ENCODE measurements around the gene TIAM1. TPM values are rescaled to one million over a fixed set of nuclear protein-coding genes. Genes with fewer than 3 reads are reported as not detected.

The TIAM1 gene
- total RNA-seq, 1 donor from 2014 or later, result 16.7 TPM

DNA sequence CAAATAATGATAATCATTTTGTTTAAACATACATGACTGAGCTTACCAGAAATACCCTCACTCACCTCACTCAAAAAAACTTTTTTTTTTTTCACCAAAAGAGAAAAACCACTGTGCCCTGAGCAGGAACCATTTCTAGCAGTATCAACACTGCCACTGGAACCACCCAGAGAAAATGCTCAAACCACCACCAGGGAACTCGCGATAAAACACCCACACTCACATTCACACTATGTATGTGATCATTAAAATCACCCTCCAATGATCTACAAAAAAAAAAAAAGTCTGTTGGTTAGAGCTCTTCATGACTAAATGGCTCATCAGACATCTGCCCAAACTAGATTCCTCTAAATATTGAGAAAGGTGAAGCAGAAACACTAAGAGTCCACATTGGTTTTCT lies 11.5 kb downstream of the TIAM1 start:
- Mint-ChIP-seq H3K36me3 (ENCODE audit: unreplicated experiment) (peaks cover 3% of the 10 kb centered on the region), H3K27me3 (ENCODE audit: unreplicated experiment) (no peaks in the 10 kb centered on the region), H3K4me1 (ENCODE audit: unreplicated experiment) (peaks cover 30% of the 10 kb centered on the region), H3K9me3 (ENCODE audit: unreplicated experiment) (peaks cover 5% of the 10 kb centered on the region), H3K27ac (ENCODE audit: unreplicated experiment) (no peak overlapping the region), H3K4me3 (ENCODE audit: unreplicated experiment) (no peak overlapping the region)
- TF ChIP-seq, protein P1, sequence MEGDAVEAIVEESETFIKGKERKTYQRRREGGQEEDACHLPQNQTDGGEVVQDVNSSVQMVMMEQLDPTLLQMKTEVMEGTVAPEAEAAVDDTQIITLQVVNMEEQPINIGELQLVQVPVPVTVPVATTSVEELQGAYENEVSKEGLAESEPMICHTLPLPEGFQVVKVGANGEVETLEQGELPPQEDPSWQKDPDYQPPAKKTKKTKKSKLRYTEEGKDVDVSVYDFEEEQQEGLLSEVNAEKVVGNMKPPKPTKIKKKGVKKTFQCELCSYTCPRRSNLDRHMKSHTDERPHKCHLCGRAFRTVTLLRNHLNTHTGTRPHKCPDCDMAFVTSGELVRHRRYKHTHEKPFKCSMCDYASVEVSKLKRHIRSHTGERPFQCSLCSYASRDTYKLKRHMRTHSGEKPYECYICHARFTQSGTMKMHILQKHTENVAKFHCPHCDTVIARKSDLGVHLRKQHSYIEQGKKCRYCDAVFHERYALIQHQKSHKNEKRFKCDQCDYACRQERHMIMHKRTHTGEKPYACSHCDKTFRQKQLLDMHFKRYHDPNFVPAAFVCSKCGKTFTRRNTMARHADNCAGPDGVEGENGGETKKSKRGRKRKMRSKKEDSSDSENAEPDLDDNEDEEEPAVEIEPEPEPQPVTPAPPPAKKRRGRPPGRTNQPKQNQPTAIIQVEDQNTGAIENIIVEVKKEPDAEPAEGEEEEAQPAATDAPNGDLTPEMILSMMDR (IDR thresholded peaks at IDR 0.05), result no peak
- DNase-seq (ENCODE audit: extremely low spot score, unreplicated experiment), result no peak

DNA sequence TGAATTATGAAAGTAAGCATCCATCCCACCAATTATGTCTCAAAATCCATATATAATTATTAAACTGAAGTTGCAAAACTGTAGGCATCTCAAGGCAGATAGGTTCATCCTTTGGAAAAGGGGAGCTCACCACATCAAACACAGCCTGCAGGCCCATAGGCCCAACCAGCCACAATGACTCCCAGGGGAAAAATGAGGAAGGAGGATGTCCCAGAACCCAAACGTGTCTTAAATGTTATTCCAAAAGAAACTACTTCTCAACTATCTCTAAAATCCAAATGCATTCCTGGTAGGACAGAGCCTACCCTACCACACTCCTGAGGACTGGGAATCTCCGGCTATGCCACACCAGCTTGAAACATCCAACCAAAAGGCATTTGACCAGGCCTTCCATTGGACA lies 12.8 kb downstream of the TIAM1 start:
- no peak overlapping the region for H3K4me3 Mint-ChIP-seq (ENCODE audit: unreplicated experiment)
- peaks cover 5% of the 10 kb centered on the region for H3K9me3 Mint-ChIP-seq (ENCODE audit: unreplicated experiment)
- peaks cover 3% of the 10 kb centered on the region for H3K36me3 Mint-ChIP-seq (ENCODE audit: unreplicated experiment)
- DNase-seq (ENCODE audit: extremely low spot score, unreplicated experiment), result no peak
- no peak overlapping the region for H3K27ac Mint-ChIP-seq (ENCODE audit: unreplicated experiment)
- peaks cover 29% of the 10 kb centered on the region for H3K4me1 Mint-ChIP-seq (ENCODE audit: unreplicated experiment)
- TF ChIP-seq, protein P1 (IDR thresholded peaks at IDR 0.05), result no peak
- H3K27me3 Mint-ChIP-seq (ENCODE audit: unreplicated experiment), result no peaks in the 10 kb centered on the region

DNA sequence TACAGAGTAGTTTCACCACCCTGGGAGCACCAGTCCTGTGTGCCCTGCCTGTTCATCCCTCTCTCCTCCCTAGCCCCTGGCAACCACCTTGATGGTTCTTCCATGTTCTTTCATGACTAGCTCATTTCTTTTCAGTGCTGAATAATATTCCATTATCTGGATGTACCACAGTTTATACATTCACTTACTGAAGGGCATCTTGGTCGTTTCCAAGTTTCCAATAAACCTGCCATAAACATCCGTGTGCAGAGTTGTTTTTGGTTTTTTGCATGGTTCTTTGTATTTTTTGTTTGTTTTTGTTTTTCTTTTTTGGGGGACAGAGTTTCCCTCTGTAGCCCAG lies 13.9 kb downstream of the TIAM1 start:
- Mint-ChIP-seq H3K36me3 (ENCODE audit: unreplicated experiment) (peaks cover 3% of the 10 kb centered on the region), H3K27me3 (ENCODE audit: unreplicated experiment) (no peaks in the 10 kb centered on the region), H3K27ac (ENCODE audit: unreplicated experiment) (no peak overlapping the region), H3K4me3 (ENCODE audit: unreplicated experiment) (no peak overlapping the region), H3K9me3 (ENCODE audit: unreplicated experiment) (peaks cover 5% of the 10 kb centered on the region), H3K4me1 (ENCODE audit: unreplicated experiment) (peaks cover 18% of the 10 kb centered on the region)
- DNase-seq (ENCODE audit: extremely low spot score, unreplicated experiment), result no peak
- TF ChIP-seq, protein P1 (IDR thresholded peaks at IDR 0.05), result no peak

DNA sequence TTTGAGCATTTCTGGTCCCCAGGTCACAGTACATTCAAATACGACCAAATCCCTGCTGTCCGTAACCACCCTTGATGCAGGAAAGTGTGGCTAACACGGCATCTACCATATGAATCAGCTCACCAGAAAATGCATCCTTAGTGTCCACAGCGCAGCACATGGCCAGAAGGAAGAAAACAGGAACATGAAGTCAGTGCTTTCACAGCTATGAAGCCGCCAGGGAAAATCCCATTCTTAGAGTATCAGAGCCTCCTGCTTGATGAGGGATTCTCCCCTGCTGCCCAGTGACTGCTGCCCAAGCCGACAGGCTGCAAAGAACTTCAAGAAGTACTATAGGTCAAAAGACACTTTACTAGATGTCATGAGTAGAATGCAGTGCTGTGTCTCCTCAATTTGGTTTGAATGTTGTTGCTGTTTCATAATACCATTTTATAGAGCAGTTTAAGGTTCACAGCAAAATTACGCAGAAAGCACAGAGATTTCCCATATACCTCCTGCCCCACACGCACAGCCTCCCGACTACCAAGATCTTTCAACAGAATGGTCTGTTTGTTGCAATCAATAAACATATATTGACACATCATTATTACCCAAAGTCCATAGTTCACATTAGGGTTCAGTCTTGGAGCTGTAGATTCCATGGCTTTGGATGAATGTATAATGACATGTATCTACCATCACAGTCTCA lies 14.5 kb downstream of the TIAM1 start:
- Mint-ChIP-seq H3K27ac (ENCODE audit: unreplicated experiment) (no peak overlapping the region), H3K4me3 (ENCODE audit: unreplicated experiment) (no peak overlapping the region), H3K9me3 (ENCODE audit: unreplicated experiment) (peaks cover 5% of the 10 kb centered on the region), H3K27me3 (ENCODE audit: unreplicated experiment) (no peaks in the 10 kb centered on the region), H3K4me1 (ENCODE audit: unreplicated experiment) (peaks cover 13% of the 10 kb centered on the region), H3K36me3 (ENCODE audit: unreplicated experiment) (peaks cover 3% of the 10 kb centered on the region)
- no peak for DNase-seq (ENCODE audit: extremely low spot score, unreplicated experiment)
- TF ChIP-seq, protein P1 (IDR thresholded peaks at IDR 0.05), result no peak

DNA sequence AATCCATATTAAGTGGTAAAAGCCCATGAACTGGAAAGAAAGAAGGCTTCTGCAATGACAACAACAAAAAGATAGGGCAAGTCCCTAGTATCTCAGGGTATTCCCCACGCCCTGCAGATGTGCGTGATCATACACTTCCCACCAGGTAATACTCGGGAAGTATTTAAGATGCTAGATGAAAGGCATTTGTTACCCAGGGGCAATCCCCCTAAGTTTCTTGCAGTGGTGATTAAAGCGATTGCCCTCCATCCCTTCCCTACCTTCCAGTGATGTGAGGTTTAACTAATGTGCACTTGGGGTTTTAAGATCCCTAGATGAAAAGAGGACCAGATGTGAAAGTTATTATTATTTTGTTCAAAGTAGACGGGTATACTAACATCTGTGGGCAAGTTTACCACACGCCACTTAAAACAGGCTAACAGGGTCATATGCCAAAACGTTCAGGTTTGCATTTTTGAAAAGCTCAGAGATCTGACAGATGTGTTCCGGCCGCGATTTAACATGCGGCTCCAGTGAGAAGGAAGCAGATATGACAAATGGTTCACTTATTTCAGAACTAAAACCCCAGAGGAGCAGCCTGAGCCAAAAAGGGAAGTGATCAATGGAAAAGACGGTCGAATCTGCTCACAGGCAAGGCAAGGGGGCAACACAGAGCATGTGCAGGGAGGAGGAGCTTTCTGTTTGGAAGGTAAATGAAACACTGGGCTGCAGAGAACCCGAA lies 17.4 kb downstream of the TIAM1 start:
- H3K27ac Mint-ChIP-seq (ENCODE audit: unreplicated experiment), result no peak overlapping the region
- H3K9me3 Mint-ChIP-seq (ENCODE audit: unreplicated experiment), result peaks cover 5% of the 10 kb centered on the region
- H3K27me3 Mint-ChIP-seq (ENCODE audit: unreplicated experiment), result no peaks in the 10 kb centered on the region
- peaks cover 3% of the 10 kb centered on the region for H3K36me3 Mint-ChIP-seq (ENCODE audit: unreplicated experiment)
- DNase-seq (ENCODE audit: extremely low spot score, unreplicated experiment), result no peak
- TF ChIP-seq, protein P1 (IDR thresholded peaks at IDR 0.05), result no peak
- H3K4me3 Mint-ChIP-seq (ENCODE audit: unreplicated experiment), result no peak overlapping the region
- peaks cover 4% of the 10 kb centered on the region for H3K4me1 Mint-ChIP-seq (ENCODE audit: unreplicated experiment)
